K562 (cell line): Measurements from ENCODE around the gene APBA2. TPM values are rescaled to one million over a fixed set of nuclear protein-coding genes. Genes with fewer than 3 reads are reported as not detected.

Experiments used
- CHD4 ChIP-seq: fragments of 200-600 bp; sonication (generic); IDR thresholded peaks from 3 replicates; pipeline ENCODE4 v1.6.1; 2012; ENCODE audit warnings: low read depth, mild to moderate bottlenecking, mixed read lengths, low read length, inconsistent platforms; ENCODE audit not compliant: insufficient read depth, insufficient replicate concordance, poor library complexity, severe bottlenecking
- FOXJ2 ChIP-seq: fragments of 200-800 bp; sonication (Bioruptor generic); IDR thresholded peaks from 2 replicates; pipeline ENCODE4 v1.6.1; 2016; ENCODE audit warnings: missing genetic modification characterization, missing compliant biosample characterization
- L3MBTL2 ChIP-seq: fragments of 450-650 bp; IDR thresholded peaks from 2 replicates; pipeline ENCODE4 v1.6.1; 2016; ENCODE audit warnings: mild to moderate bottlenecking, moderate library complexity
- NONO ChIP-seq, 2 experiments: fragments of 200-400 bp in 1 of 2; fragments of 450-650 bp in 1 of 2; formaldehyde crosslinking in 1 of 2; IDR thresholded peaks; 2 replicates each; pipeline ENCODE4 v1.6.1; 2017; ENCODE audit warnings: low read depth in 2 of 2, mild to moderate bottlenecking in 2 of 2, moderate library complexity in 2 of 2, low read length in 1 of 2
- POLR3A ChIP-seq: IDR thresholded peaks from 2 replicates; pipeline ENCODE4 v1.6.1; 2011; ENCODE audit warnings: borderline replicate concordance, mild to moderate bottlenecking, moderate library complexity; ENCODE audit not compliant: insufficient read length, insufficient read depth; ENCODE audit errors: extremely low read depth
- SAFB2 ChIP-seq: fragments of 200-400 bp; formaldehyde crosslinking; IDR thresholded peaks from 2 replicates; pipeline ENCODE4 v1.6.1; 2018; ENCODE audit warnings: borderline replicate concordance, low read length, low read depth, moderate library complexity; ENCODE audit not compliant: severe bottlenecking
- SIRT6 ChIP-seq: IDR thresholded peaks from one replicate; pipeline ENCODE4 v1.6.1; 2012; ENCODE audit warnings: low read depth, mild to moderate bottlenecking, control low read depth, inconsistent platforms, low read length, moderate library complexity
- ZBTB17 ChIP-seq: fragments of 450-650 bp; formaldehyde crosslinking; IDR thresholded peaks from 2 replicates; pipeline ENCODE4 v1.4.0; 2020; ENCODE audit warnings: mild to moderate bottlenecking
- ZC3H11A ChIP-seq: IDR thresholded peaks from 2 replicates; pipeline ENCODE4 v1.6.1; 2012; ENCODE audit warnings: low read depth, low read length, improper control_type of control experiment
- ZNF12 ChIP-seq: sonication (generic); formaldehyde crosslinking; IDR thresholded peaks from 2 replicates; pipeline ENCODE4 v1.4.0; 2020; ENCODE audit warnings: mild to moderate bottlenecking, missing genetic modification reagents
- polyA plus RNA-seq, 8 experiments: library from polyadenylated mRNA; depleted of rRNA in 4 of 8; stranded (reverse) in 5 of 8; unstranded in 3 of 8; fragments of >200 nt; fragmentation: Nextera tagmentation in 2 of 8; fragmentation: Illumina TruSeq in 1 of 8; extraction: Ambion mirVana in 2 of 8; extraction: Trizol in 1 of 8; gene quantifications; 2 replicates each; pipeline versions ENCODE4 v1.2.1 to v1.2.3, GENCODE V29; 2011 to 2014; ENCODE audit warnings: inconsistent platforms in 1 of 8, missing spikeins in 1 of 8
- total RNA-seq, 7 experiments: library from RNA; depleted of rRNA in 6 of 7; stranded (reverse); fragments of >200 nt in 6 of 7; fragmentation: Illumina TruSeq in 2 of 7; extraction: Trizol in 2 of 7; gene quantifications; 2 replicates each; pipeline versions ENCODE4 v1.2.1 to v1.2.3, GENCODE V29; 2011 to 2021; ENCODE audit warnings: low replicate concordance in 1 of 7
- TF ChIP-seq, protein P1 (sequence below): fragments of 250-450 bp; sonication (Bioruptor Pico); IDR thresholded peaks from 2 replicates; pipeline ENCODE4 v1.4.0; 2020
- TF ChIP-seq, protein P2 (sequence below): fragments of 250-450 bp; sonication (Bioruptor Pico); IDR thresholded peaks from 2 replicates; pipeline ENCODE4 v1.5.0; 2021
- TF ChIP-seq, protein P3 (sequence below): fragments of 450-650 bp; formaldehyde crosslinking; IDR thresholded peaks from 2 replicates; pipeline ENCODE4 v1.4.0; 2020; ENCODE audit warnings: mild to moderate bottlenecking
- TF ChIP-seq, protein P4 (sequence below): fragments of 450-650 bp; IDR thresholded peaks from 2 replicates; pipeline ENCODE4 v1.6.1; 2014; ENCODE audit warnings: low read depth, mild to moderate bottlenecking, moderate library complexity, borderline replicate concordance

Gene APBA2
- total and polyA plus RNA-seq, 9 of the 15 experiments (the other 6 are each of a cell fraction or from before 2014, with no cell fraction given) = 0.24 to 40.9 (median 25.2) TPM

DNA sequence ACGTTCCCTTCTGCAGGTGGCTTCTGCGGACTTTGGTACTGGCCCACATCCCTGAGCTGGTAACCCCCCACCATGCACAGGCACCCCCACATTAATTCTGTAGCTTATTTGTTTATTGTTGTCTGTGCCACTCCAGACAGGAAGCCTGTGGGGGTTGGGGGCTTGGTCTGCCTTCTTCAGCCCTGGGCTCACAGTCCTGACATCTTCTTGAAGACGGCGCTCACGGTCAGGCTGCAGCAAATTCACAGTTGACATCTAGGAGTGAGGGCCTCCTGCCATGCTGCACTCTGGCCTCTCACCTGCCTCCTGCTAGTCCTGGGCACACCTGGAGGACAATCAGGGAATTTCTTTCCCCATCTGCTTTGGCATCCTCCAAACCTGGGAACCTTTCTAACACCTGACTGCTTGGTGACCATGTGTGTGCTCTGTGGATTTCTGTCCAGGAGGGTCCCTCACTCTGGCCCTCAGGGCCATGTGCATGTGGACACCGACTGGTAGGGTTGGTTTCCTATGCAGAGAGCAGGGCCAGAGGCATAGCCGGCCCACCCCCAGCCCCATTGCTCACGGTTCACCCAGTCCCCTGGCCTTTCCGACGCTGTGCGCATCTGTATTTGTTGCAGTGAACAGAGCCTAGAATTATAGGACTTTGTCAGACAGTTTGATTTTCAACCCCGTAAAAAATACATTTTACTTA, 68.8 kb downstream of the APBA2 start (continued):
- TF ChIP-seq, protein P1, sequence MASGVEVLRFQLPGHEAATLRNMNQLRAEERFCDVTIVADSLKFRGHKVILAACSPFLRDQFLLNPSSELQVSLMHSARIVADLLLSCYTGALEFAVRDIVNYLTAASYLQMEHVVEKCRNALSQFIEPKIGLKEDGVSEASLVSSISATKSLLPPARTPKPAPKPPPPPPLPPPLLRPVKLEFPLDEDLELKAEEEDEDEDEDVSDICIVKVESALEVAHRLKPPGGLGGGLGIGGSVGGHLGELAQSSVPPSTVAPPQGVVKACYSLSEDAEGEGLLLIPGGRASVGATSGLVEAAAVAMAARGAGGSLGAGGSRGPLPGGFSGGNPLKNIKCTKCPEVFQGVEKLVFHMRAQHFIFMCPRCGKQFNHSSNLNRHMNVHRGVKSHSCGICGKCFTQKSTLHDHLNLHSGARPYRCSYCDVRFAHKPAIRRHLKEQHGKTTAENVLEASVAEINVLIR (CRISPR knock-in tag) = no peak
- TF ChIP-seq ZNF12 (CRISPR knock-in tag) (no peak), NONO (IDR thresholded peaks at IDR 0.05; ENCODE audit: low read depth in 2 of 2, low read length in 1 of 2) (no peak), SAFB2 (no peak), ZC3H11A (no peak), SIRT6 (no peak), L3MBTL2 (peak; percentile 13; the same call in 1 of the 2 replicates), ZBTB17 (CRISPR knock-in tag) (no peak), POLR3A (no peak), FOXJ2 (tag) (no peak), CHD4 (peak; percentile 2)
- TF ChIP-seq, protein P2, sequence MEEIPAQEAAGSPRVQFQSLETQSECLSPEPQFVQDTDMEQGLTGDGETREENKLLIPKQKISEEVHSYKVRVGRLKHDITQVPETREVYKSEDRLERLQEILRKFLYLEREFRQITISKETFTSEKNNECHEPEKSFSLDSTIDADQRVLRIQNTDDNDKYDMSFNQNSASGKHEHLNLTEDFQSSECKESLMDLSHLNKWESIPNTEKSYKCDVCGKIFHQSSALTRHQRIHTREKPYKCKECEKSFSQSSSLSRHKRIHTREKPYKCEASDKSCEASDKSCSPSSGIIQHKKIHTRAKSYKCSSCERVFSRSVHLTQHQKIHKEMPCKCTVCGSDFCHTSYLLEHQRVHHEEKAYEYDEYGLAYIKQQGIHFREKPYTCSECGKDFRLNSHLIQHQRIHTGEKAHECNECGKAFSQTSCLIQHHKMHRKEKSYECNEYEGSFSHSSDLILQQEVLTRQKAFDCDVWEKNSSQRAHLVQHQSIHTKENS = no peak
- TF ChIP-seq, protein P3, sequence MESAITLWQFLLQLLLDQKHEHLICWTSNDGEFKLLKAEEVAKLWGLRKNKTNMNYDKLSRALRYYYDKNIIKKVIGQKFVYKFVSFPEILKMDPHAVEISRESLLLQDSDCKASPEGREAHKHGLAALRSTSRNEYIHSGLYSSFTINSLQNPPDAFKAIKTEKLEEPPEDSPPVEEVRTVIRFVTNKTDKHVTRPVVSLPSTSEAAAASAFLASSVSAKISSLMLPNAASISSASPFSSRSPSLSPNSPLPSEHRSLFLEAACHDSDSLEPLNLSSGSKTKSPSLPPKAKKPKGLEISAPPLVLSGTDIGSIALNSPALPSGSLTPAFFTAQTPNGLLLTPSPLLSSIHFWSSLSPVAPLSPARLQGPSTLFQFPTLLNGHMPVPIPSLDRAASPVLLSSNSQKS (CRISPR knock-in tag) = no peak
- TF ChIP-seq, protein P4, sequence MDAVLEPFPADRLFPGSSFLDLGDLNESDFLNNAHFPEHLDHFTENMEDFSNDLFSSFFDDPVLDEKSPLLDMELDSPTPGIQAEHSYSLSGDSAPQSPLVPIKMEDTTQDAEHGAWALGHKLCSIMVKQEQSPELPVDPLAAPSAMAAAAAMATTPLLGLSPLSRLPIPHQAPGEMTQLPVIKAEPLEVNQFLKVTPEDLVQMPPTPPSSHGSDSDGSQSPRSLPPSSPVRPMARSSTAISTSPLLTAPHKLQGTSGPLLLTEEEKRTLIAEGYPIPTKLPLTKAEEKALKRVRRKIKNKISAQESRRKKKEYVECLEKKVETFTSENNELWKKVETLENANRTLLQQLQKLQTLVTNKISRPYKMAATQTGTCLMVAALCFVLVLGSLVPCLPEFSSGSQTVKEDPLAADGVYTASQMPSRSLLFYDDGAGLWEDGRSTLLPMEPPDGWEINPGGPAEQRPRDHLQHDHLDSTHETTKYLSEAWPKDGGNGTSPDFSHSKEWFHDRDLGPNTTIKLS = no peak
